CD14-positive monocyte (primary cell): ENCODE results near the gene UQCRQ. TPM values are rescaled to one million over a fixed set of nuclear protein-coding genes. Genes with fewer than 3 reads are reported as not detected.

Experiments used
- DNase-seq, 3 donors: peaks; one replicate each; pipeline ENCODE4 v3.0.0-alpha.2; 2011 to 2022
- H2AFZ ChIP-seq: 2 replicates; pipeline ENCODE4 v1.6.0; 2012; ENCODE audit warnings: mild to moderate bottlenecking, low read depth, low read length, inconsistent platforms; ENCODE audit not compliant: insufficient read depth, poor library complexity, severe bottlenecking
- H3K27ac ChIP-seq, 2 donors: 1 replicate in 1 of 2; 2 replicates in 1 of 2; pipeline ENCODE4 v1.5.1; 2012 to 2013; ENCODE audit warnings: low read length in 2 of 2, control low read depth in 1 of 2, inconsistent platforms in 1 of 2, low read depth in 1 of 2, mild to moderate bottlenecking in 1 of 2
- H3K27me3 ChIP-seq, 2 donors: one replicate each; pipeline versions ENCODE4 v1.6.0 to v1.6.1; 2011 to 2013; ENCODE audit warnings: low read length in 2 of 2; ENCODE audit not compliant: control insufficient read depth in 2 of 2, insufficient read depth in 2 of 2
- H3K36me3 ChIP-seq, 2 donors: replicated peaks in 1 of 2; 1 replicate in 1 of 2; 2 replicates in 1 of 2; pipeline versions ENCODE4 v1.5.1 to v1.6.1; 2012 to 2013; ENCODE audit warnings: low read length in 2 of 2, control low read depth in 1 of 2, inconsistent platforms in 1 of 2, mild to moderate bottlenecking in 1 of 2; ENCODE audit not compliant: insufficient read depth in 2 of 2, control insufficient read depth in 1 of 2
- H3K4me1 ChIP-seq, 2 donors: 1 replicate in 1 of 2; 2 replicates in 1 of 2; pipeline versions ENCODE4 v1.5.1 to v1.6.1; 2012 to 2013; ENCODE audit warnings: low read length in 2 of 2, control low read depth in 1 of 2, inconsistent platforms in 1 of 2, mild to moderate bottlenecking in 1 of 2, moderate library complexity in 1 of 2; ENCODE audit not compliant: insufficient read depth in 2 of 2, control insufficient read depth in 1 of 2
- H3K4me2 ChIP-seq: replicated peaks from 2 replicates; pipeline ENCODE3; 2012; ENCODE audit warnings: low read length, moderate library complexity, mild to moderate bottlenecking; ENCODE audit not compliant: poor library complexity, severe bottlenecking; ENCODE audit errors: extremely low read depth
- H3K4me3 ChIP-seq, 3 experiments: fragments of 200-600 bp in 1 of 3; sonication (generic) in 1 of 3; replicated peaks in 1 of 3; 1 replicate in 2 of 3; 2 replicates in 1 of 3; pipeline ENCODE4 v1.5.1; 2011 to 2013; ENCODE audit warnings: low read length in 3 of 3, mild to moderate bottlenecking in 3 of 3, control low read depth in 2 of 3, low read depth in 2 of 3, inconsistent platforms in 1 of 3, moderate library complexity in 1 of 3
- H3K79me2 ChIP-seq: 2 replicates; pipeline ENCODE4 v1.6.0; 2012; ENCODE audit warnings: mild to moderate bottlenecking, control low read depth, inconsistent platforms, low read length, moderate library complexity; ENCODE audit not compliant: insufficient read depth
- H3K9ac ChIP-seq: 2 replicates; pipeline ENCODE4 v1.6.0; 2017; ENCODE audit warnings: low read length, mild to moderate bottlenecking; ENCODE audit not compliant: insufficient read depth, poor library complexity, severe bottlenecking
- H3K9me3 ChIP-seq, 2 donors: replicated peaks in 1 of 2; 1 replicate in 1 of 2; 2 replicates in 1 of 2; pipeline versions ENCODE4 v1.5.1 to v1.6.1; 2012 to 2013; ENCODE audit warnings: low read length in 2 of 2, control low read depth in 1 of 2; ENCODE audit not compliant: control insufficient read depth in 1 of 2, insufficient read depth in 1 of 2
- H4K20me1 ChIP-seq: 2 replicates; pipeline ENCODE4 v1.6.0; 2012; ENCODE audit warnings: mild to moderate bottlenecking, low read length, control low read depth, moderate library complexity; ENCODE audit not compliant: insufficient read depth
- H3K27ac Mint-ChIP-seq, 7 donors: one replicate each; pipeline ENCODE4 v1.8.0; 2020; ENCODE audit warnings: mild to moderate bottlenecking in 7 of 7, mixed read lengths in 7 of 7, moderate library complexity in 6 of 7, inconsistent platforms in 2 of 7
- H3K27me3 Mint-ChIP-seq, 3 donors: one replicate each; pipeline ENCODE4 v1.8.0; 2021 to 2022; ENCODE audit warnings: low read depth in 3 of 3, mild to moderate bottlenecking in 3 of 3, mixed read lengths in 3 of 3, moderate library complexity in 3 of 3, inconsistent platforms in 1 of 3
- H3K36me3 Mint-ChIP-seq, 2 donors: one replicate each; pipeline ENCODE4 v1.8.0; 2020; ENCODE audit warnings: mixed read lengths in 2 of 2, inconsistent platforms in 1 of 2, mild to moderate bottlenecking in 1 of 2
- H3K4me1 Mint-ChIP-seq: one replicate; pipeline ENCODE4 v1.8.0; 2020; ENCODE audit warnings: mild to moderate bottlenecking, mixed read lengths
- H3K4me3 Mint-ChIP-seq, 2 donors: one replicate each; pipeline ENCODE4 v1.8.0; 2020; ENCODE audit warnings: mild to moderate bottlenecking in 2 of 2, mixed read lengths in 2 of 2, moderate library complexity in 1 of 2
- H3K9me3 Mint-ChIP-seq, 7 donors: one replicate each; pipeline ENCODE4 v1.8.0; 2020 to 2022; ENCODE audit warnings: mixed read lengths in 7 of 7, mild to moderate bottlenecking in 6 of 7, moderate library complexity in 6 of 7, inconsistent platforms in 2 of 7
- WGBS: methylation state at CpG from one replicate; pipeline ENCODE4 v1.1.5; 2013; ENCODE audit warnings: missing lambda C conversion rate; ENCODE audit not compliant: insufficient coverage; 5-methylcytosine and 5-hydroxymethylcytosine counted together
- intact Hi-C, 2 donors: fragments of 100-400 bp; cut with micrococcal nuclease; formaldehyde crosslinking; loops; one replicate each; pipeline versions ENCODE4 v1.15.0 to v1.15.1; 2023
- polyA plus RNA-seq, 3 donors: library from polyadenylated mRNA; depleted of rRNA in 1 of 3; unstranded in 2 of 3; stranded (reverse) in 1 of 3; fragments of 300-500 nt in 2 of 3; fragments of >200 nt in 1 of 3; fragmentation: Illumina TruSeq in 2 of 3; gene quantifications; 1 replicate in 2 of 3; 2 replicates in 1 of 3; pipeline ENCODE4 v1.2.3, GENCODE V29; 2012 to 2021
- TF ChIP-seq, protein P1 (sequence below): fragments of 200-600 bp; IDR thresholded peaks from one replicate; pipeline ENCODE4 v1.8.0; 2022; ENCODE audit warnings: antibody characterized with exemption, mild to moderate bottlenecking

The UQCRQ gene
- polyA plus RNA-seq, 3 donors = 81.6 to 880 (median 879) TPM

DNA sequence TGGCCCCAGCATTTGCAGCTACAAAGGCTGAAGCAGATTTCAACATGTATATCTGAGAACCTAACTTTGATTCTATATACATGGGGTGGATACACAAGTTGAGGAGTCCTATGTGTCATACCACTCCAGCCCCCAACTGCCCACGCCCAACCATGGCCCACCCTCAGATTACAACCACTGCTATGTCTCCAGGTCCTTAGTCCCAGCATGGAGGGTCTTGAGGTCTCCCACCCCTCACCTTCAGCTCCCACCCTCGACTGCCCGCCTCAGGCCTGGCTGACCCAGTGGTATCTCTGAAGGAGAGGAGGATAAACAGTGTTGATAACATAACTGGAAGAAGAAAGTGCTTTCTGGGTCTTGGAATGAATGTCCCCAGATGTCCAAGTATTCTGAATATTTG, 45.1 kb upstream of the UQCRQ start:
- H3K79me2 ChIP-seq = no peaks in the 10 kb centered on the region
- no peak for DNase-seq
- H3K27me3 ChIP-seq = peaks cover 44 to 82% of the 10 kb centered on the region in 2 donors
- no peak overlapping the region for H3K4me2 ChIP-seq
- peaks cover 51% of the 10 kb centered on the region for H4K20me1 ChIP-seq
- H3K27me3 Mint-ChIP-seq = peaks cover 70 to 83% (median 76%) of the 10 kb centered on the region in 3 donors
- no peak overlapping the region for H3K27ac Mint-ChIP-seq
- no peak overlapping the region for H2AFZ ChIP-seq
- no peak overlapping the region for H3K4me3 ChIP-seq
- peaks cover 12 to 30% of the 10 kb centered on the region in 2 donors for H3K4me1 ChIP-seq
- intact Hi-C loops = loop anchor here (2.0 to 10.0 kb wide), 3 partner anchors 317 to 437 kb away; no protein-coding TSS in a partner anchor
- no peak overlapping the region for H3K9ac ChIP-seq
- peaks cover 28% of the 10 kb centered on the region for H3K4me1 Mint-ChIP-seq
- WGBS = 100% methylated on average over 1 of the region's 3 CpGs
- no peak overlapping the region for H3K27ac ChIP-seq
- peaks cover 0 to 23% (median 10%) of the 10 kb centered on the region in 7 donors for H3K9me3 Mint-ChIP-seq
- no peak overlapping the region for H3K4me3 Mint-ChIP-seq
- H3K36me3 Mint-ChIP-seq = peaks cover 13 to 19% of the 10 kb centered on the region in 2 donors
- TF ChIP-seq, protein P1, sequence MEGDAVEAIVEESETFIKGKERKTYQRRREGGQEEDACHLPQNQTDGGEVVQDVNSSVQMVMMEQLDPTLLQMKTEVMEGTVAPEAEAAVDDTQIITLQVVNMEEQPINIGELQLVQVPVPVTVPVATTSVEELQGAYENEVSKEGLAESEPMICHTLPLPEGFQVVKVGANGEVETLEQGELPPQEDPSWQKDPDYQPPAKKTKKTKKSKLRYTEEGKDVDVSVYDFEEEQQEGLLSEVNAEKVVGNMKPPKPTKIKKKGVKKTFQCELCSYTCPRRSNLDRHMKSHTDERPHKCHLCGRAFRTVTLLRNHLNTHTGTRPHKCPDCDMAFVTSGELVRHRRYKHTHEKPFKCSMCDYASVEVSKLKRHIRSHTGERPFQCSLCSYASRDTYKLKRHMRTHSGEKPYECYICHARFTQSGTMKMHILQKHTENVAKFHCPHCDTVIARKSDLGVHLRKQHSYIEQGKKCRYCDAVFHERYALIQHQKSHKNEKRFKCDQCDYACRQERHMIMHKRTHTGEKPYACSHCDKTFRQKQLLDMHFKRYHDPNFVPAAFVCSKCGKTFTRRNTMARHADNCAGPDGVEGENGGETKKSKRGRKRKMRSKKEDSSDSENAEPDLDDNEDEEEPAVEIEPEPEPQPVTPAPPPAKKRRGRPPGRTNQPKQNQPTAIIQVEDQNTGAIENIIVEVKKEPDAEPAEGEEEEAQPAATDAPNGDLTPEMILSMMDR = no peak
- peaks cover 0 to 10% of the 10 kb centered on the region in 2 donors for H3K9me3 ChIP-seq
- H3K36me3 ChIP-seq = peaks cover 0 to 18% of the 10 kb centered on the region in 2 donors

DNA sequence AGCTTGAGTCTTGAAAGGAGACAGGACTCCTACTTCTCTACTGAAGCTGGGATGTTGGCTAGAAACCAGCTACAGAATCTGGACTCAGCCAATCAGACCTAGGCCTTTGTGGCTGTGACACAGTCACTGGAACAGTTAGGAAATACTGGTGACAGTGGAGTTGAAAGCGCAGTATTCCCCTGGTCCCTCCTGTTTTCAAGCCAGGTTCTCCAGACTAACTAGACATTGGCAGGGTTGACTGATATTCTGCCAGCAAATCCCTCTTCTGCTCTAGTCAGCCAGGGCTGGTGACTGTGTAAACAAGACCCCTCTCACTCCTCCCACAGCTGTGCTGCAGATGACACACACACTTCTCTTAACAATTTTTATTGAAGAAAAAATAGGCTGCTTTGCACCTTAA, 44.7 kb upstream of the UQCRQ start:
- Mint-ChIP-seq H3K27ac (no peak overlapping the region), H3K4me1 (peaks cover 30% of the 10 kb centered on the region), H3K4me3 (peak overlapping the region in 1 of 2 donors; percentile 76), H3K9me3 (peaks cover 0 to 27% (median 14%) of the 10 kb centered on the region in 7 donors), H3K27me3 (peaks cover 71 to 87% (median 79%) of the 10 kb centered on the region in 3 donors), H3K36me3 (peaks cover 18 to 21% of the 10 kb centered on the region in 2 donors)
- Histone ChIP-seq H3K9ac (no peak overlapping the region), H3K9me3 (peaks cover 0 to 10% of the 10 kb centered on the region in 2 donors), H3K4me3 (no peak overlapping the region), H3K4me1 (peaks cover 12 to 31% of the 10 kb centered on the region in 2 donors), H3K27ac (no peak overlapping the region), H3K36me3 (peaks cover 0 to 20% of the 10 kb centered on the region in 2 donors), H4K20me1 (peaks cover 55% of the 10 kb centered on the region), H3K4me2 (no peak overlapping the region), H2AFZ (no peak overlapping the region), H3K79me2 (no peaks in the 10 kb centered on the region), H3K27me3 (peaks cover 48 to 85% of the 10 kb centered on the region in 2 donors)
- TF ChIP-seq, protein P1 = no peak
- intact Hi-C loops = loop anchor here (2.0 to 10.0 kb wide), 3 partner anchors 317 to 437 kb away; no protein-coding TSS in a partner anchor
- no CpG with 5 or more reads among the region's 1 CpG for WGBS
- no peak for DNase-seq
